Smooth muscle cell (in vitro differentiated cells): ENCODE data around the gene ZGRF1. TPM values are rescaled to one million over a fixed set of nuclear protein-coding genes. Genes with fewer than 3 reads are reported as not detected.

ENCODE experiments used
- DNase-seq: peaks from one replicate; lab custom pipeline; 2025; ENCODE audit not compliant: unreplicated experiment; lab: John Stamatoyannopoulos, UW
- H2AFZ ChIP-seq: fragments of 200-600 bp; sonication (generic); 2 replicates; pipeline ENCODE4 v1.6.0; 2016; ENCODE audit warnings: antibody characterized with exemption, low read depth, mild to moderate bottlenecking
- H3F3A ChIP-seq: fragments of 200-600 bp; sonication (generic); 2 replicates; pipeline ENCODE4 v1.6.0; 2017; ENCODE audit warnings: antibody characterized with exemption, low read depth
- H3K27ac ChIP-seq: fragments of 200-600 bp; sonication (generic); 2 replicates; pipeline ENCODE4 v1.5.1; 2016; ENCODE audit warnings: low read depth, mild to moderate bottlenecking
- H3K27me3 ChIP-seq: fragments of 200-600 bp; sonication (generic); 2 replicates; pipeline ENCODE4 v1.6.1; 2016; ENCODE audit warnings: low read depth, mild to moderate bottlenecking
- H3K36me3 ChIP-seq: fragments of 200-600 bp; sonication (generic); 2 replicates; pipeline ENCODE4 v1.5.1; 2016; ENCODE audit warnings: low read depth
- H3K4me1 ChIP-seq: fragments of 200-600 bp; sonication (generic); 2 replicates; pipeline ENCODE4 v1.5.1; 2016; ENCODE audit warnings: low read depth
- H3K4me2 ChIP-seq: fragments of 200-600 bp; sonication (generic); 2 replicates; pipeline ENCODE4 v1.6.0; 2016; ENCODE audit warnings: mild to moderate bottlenecking
- H3K4me3 ChIP-seq: fragments of 200-600 bp; sonication (generic); 2 replicates; pipeline ENCODE4 v1.5.1; 2016; ENCODE audit warnings: mild to moderate bottlenecking
- H3K79me2 ChIP-seq: fragments of 200-600 bp; sonication (generic); 2 replicates; pipeline ENCODE4 v1.6.0; 2016; ENCODE audit warnings: low read depth, mild to moderate bottlenecking
- H3K9ac ChIP-seq: fragments of 200-600 bp; sonication (generic); 2 replicates; pipeline ENCODE4 v1.6.0; 2016; ENCODE audit warnings: low read depth
- H3K9me3 ChIP-seq: fragments of 200-600 bp; sonication (generic); replicated peaks from 2 replicates; pipeline ENCODE4 v1.5.1; 2016; ENCODE audit warnings: low read depth
- H4K20me1 ChIP-seq: fragments of 200-600 bp; sonication (generic); 2 replicates; pipeline ENCODE4 v1.6.0; 2016; ENCODE audit warnings: low read depth
- CTCF ChIP-seq: fragments of 200-600 bp; sonication (generic); IDR thresholded peaks from 2 replicates; pipeline ENCODE4 v1.5.1; 2017; ENCODE audit warnings: borderline replicate concordance, mild to moderate bottlenecking, antibody characterized with exemption; ENCODE audit not compliant: insufficient read depth, poor library complexity, severe bottlenecking
- WGBS: methylation state at CpG from one replicate; pipeline ENCODE4 v1.1.7; 2016; ENCODE audit warnings: low lambda C conversion rate; 5-methylcytosine and 5-hydroxymethylcytosine counted together
- polyA plus RNA-seq: library from polyadenylated mRNA; unstranded; fragments of >200 nt; fragmentation: Nextera tagmentation; extraction: Ambion mirVana; gene quantifications from 2 replicates; pipeline ENCODE4 v1.2.1, GENCODE V29; 2016
- total RNA-seq: library from RNA; depleted of rRNA; stranded (reverse); fragments of >200 nt; gene quantifications from 2 replicates; pipeline ENCODE4 v1.2.3, GENCODE V29; 2014

Gene ZGRF1
- total RNA-seq: 7.9 and 14.4 TPM in 2 replicates
- 3.3 and 5.6 TPM in 2 replicates for polyA plus RNA-seq

GRCh38 chr4:112636688-112637551 lies at the start of gene ZGRF1, which contains the start of gene LARP7:
ZGRF1 (minus strand) TSS chr4:112636909; CDS start chr4:112633176, 3,733 bp downstream.
LARP7 (plus strand) TSS chr4:112637143; CDS start chr4:112644670, 7,527 bp downstream.
- Histone ChIP-seq H3K79me2 (peaks cover 39% of the 10 kb centered on the region), H2AFZ (peak within 1 kb of the TSS; percentile 99), H3K4me1 (peaks cover 15% of the 10 kb centered on the region), H3K4me2 (peak within 1 kb of the TSS; percentile 97), H4K20me1 (no peaks in the 10 kb centered on the region), H3K27ac (peak within 1 kb of the TSS; percentile 94), H3K36me3 (no peaks in the 10 kb centered on the region), H3K4me3 (peak within 1 kb of the TSS; percentile 82), H3K9ac (peak within 1 kb of the TSS; percentile 91), H3K27me3 (no peaks in the 10 kb centered on the region), H3K9me3 (no peaks in the 10 kb centered on the region), H3F3A (no peaks in the 10 kb centered on the region)
- under 1% methylated on average over 66 of the region's 66 CpGs for WGBS
- peak; percentile 77 for TF ChIP-seq CTCF
- peak; percentile 98 for DNase-seq

GRCh38 chr4:112680996-112681395 lies 44.3 kb upstream of the ZGRF1 start:
- Histone ChIP-seq H3K9ac (no peak overlapping the region), H3K9me3 (no peaks in the 10 kb centered on the region), H4K20me1 (no peaks in the 10 kb centered on the region), H3K36me3 (no peaks in the 10 kb centered on the region), H3K79me2 (no peaks in the 10 kb centered on the region), H3K27me3 (no peaks in the 10 kb centered on the region), H2AFZ (no peak overlapping the region), H3K4me3 (no peak overlapping the region), H3F3A (no peaks in the 10 kb centered on the region), H3K4me1 (no peaks in the 10 kb centered on the region), H3K4me2 (no peak overlapping the region), H3K27ac (no peak overlapping the region)
- no peak for DNase-seq
- 78% methylated on average over 2 of the region's 2 CpGs for WGBS
- TF ChIP-seq CTCF: no peak

- no peak for TF ChIP-seq CTCF
- Histone ChIP-seq H3K4me2 (no peak overlapping the region), H3K27me3 (no peaks in the 10 kb centered on the region), H3F3A (no peaks in the 10 kb centered on the region), H3K36me3 (no peaks in the 10 kb centered on the region), H3K9me3 (no peaks in the 10 kb centered on the region), H2AFZ (no peak overlapping the region), H3K4me3 (no peak overlapping the region), H3K79me2 (no peaks in the 10 kb centered on the region), H3K9ac (no peak overlapping the region), H3K4me1 (no peaks in the 10 kb centered on the region), H4K20me1 (no peaks in the 10 kb centered on the region), H3K27ac (no peak overlapping the region)
- WGBS: 81% methylated on average over 2 of the region's 2 CpGs
- no peak for DNase-seq
These were observed 40.9 kb upstream of the ZGRF1 start for GRCh38 chr4:112677519-112678091.
